HepG2 (cell line): ENCODE results near the gene NES. TPM values are rescaled to one million over a fixed set of nuclear protein-coding genes. Genes with fewer than 3 reads are reported as not detected.

Experiments
- ATAC-seq: fragments of 200-7000 bp; cut with Tn5 transposase; 3 replicates; pipeline ENCODE4 v1.9.1; 2020; ENCODE audit warnings: mild to moderate bottlenecking, moderate library complexity
- BruUV-seq: library from RNA; stranded (reverse); fragments of 400-500 nt; replicated peaks from 2 replicates; lab custom pipeline; 2021; lab: Mats Ljungman, UMichigan
- CTCF ChIA-PET: fragments of 300-600 bp; formaldehyde crosslinking; extraction: SDS; loops from one replicate; lab custom pipeline; 2021; ENCODE audit warnings: low total read pairs, inconsistent platforms, low intra/inter-chr PET ratio; lab: Yijun Ruan, JAX
- POLR2A ChIA-PET: fragments of 350-600 bp; sonication (Branson Sonifier 250); formaldehyde crosslinking; loops from one replicate; lab custom pipeline; 2020; ENCODE audit warnings: antibody characterized with exemption, inconsistent platforms; lab: Yijun Ruan, JAX
- DNase-seq: peaks from one replicate; pipeline ENCODE4 v3.0.0-alpha.2; 2015; ENCODE audit warnings: low spot score
- FAIRE-seq: peaks from 3 replicates; lab custom pipeline; 2011; peaks lifted over from hg19 to GRCh38; lab: Jason Lieb, UNC
- H2AFZ ChIP-seq: one replicate; pipeline ENCODE4 v1.6.1; 2011; ENCODE audit warnings: low read length, inconsistent platforms
- H3K27ac ChIP-seq: fragments of 300-600 bp; 3 replicates; pipeline ENCODE4 v1.8.0; 2011; ENCODE audit warnings: mixed run types, mild to moderate bottlenecking, mixed read lengths, low read length, inconsistent platforms; ENCODE audit not compliant: insufficient read depth; ENCODE audit errors: extremely low read length
- H3K27me3 ChIP-seq, 2 experiments: fragments of 200-600 bp in 1 of 2; 2 replicates in 1 of 2; 3 replicates in 1 of 2; pipeline versions ENCODE4 v1.6.0 to v1.8.0; 2011; ENCODE audit warnings: low read length in 2 of 2, mild to moderate bottlenecking in 2 of 2, moderate library complexity in 2 of 2, inconsistent platforms in 1 of 2; ENCODE audit not compliant: insufficient read depth in 2 of 2, control insufficient read depth in 1 of 2
- H3K36me3 ChIP-seq, 2 experiments: fragments of 200-600 bp in 1 of 2; replicated peaks in 1 of 2; 2 replicates in 1 of 2; 3 replicates in 1 of 2; pipeline versions ENCODE4 v1.5.1 to v1.8.0; 2011; ENCODE audit warnings: low read length in 2 of 2, inconsistent platforms in 1 of 2; ENCODE audit not compliant: insufficient read depth in 2 of 2, control insufficient read depth in 1 of 2
- H3K4me1 ChIP-seq: 2 replicates; pipeline ENCODE4 v1.5.1; 2012; ENCODE audit warnings: low read length, inconsistent platforms; ENCODE audit not compliant: insufficient read depth
- H3K4me2 ChIP-seq: 2 replicates; pipeline ENCODE4 v1.6.0; 2011; ENCODE audit warnings: low read depth, low read length, inconsistent platforms
- H3K4me3 ChIP-seq, 3 experiments: fragments of 200-600 bp in 1 of 3; sonication (generic), shearing (Covaris generic) in 1 of 3; replicated peaks in 1 of 3; 2 replicates each; pipeline ENCODE4 v1.5.1; 2011 to 2016; ENCODE audit warnings: low read length in 3 of 3, inconsistent platforms in 2 of 3, low read depth in 2 of 3, mild to moderate bottlenecking in 2 of 3, control low read depth in 1 of 3, mixed read lengths in 1 of 3; ENCODE audit not compliant: insufficient read depth in 1 of 3
- H3K79me2 ChIP-seq: one replicate; pipeline ENCODE4 v1.6.1; 2011; ENCODE audit warnings: low read length, inconsistent platforms; ENCODE audit not compliant: insufficient read depth
- H3K9ac ChIP-seq: 2 replicates; pipeline ENCODE4 v1.6.0; 2011; ENCODE audit warnings: mild to moderate bottlenecking, low read depth, low read length, inconsistent platforms; ENCODE audit not compliant: insufficient read depth
- H3K9me3 ChIP-seq: 2 replicates; pipeline ENCODE4 v1.5.1; 2012; ENCODE audit warnings: mild to moderate bottlenecking, low read length
- H4K20me1 ChIP-seq: 2 replicates; pipeline ENCODE4 v1.6.0; 2011; ENCODE audit warnings: inconsistent platforms, mild to moderate bottlenecking, low read length, moderate library complexity; ENCODE audit not compliant: insufficient read depth
- YY1 ChIP-seq: IDR thresholded peaks from 2 replicates; pipeline ENCODE4 v1.6.1; 2011; ENCODE audit warnings: low read length, low read depth, moderate library complexity, mild to moderate bottlenecking; ENCODE audit not compliant: insufficient read depth, insufficient replicate concordance
- WGBS: methylation state at CpG from one replicate; pipeline ENCODE4 v1.1.6; 2017; ENCODE audit warnings: low lambda C conversion rate; 5-methylcytosine and 5-hydroxymethylcytosine counted together
- in situ Hi-C: cut with HindIII; loops from 2 replicates; pipeline ENCODE4 v1.10.0; 2017; ENCODE audit warnings: low pct_unique_long_range_greater_than_20kb; ENCODE audit not compliant: extremely low pct_ligation_motif_present
- intact Hi-C: fragments of 100-400 bp; cut with micrococcal nuclease; formaldehyde crosslinking; loops from one replicate; pipeline ENCODE4 v1.10.0; 2022; ENCODE audit not compliant: unreplicated experiment
- polyA plus RNA-seq, 8 experiments: library from polyadenylated mRNA; depleted of rRNA in 3 of 8; stranded (reverse) in 7 of 8; unstranded in 1 of 8; fragments of >200 nt; fragmentation: Illumina TruSeq in 4 of 8; extraction: Trizol in 4 of 8; gene quantifications; 2 replicates each; pipeline versions ENCODE4 v1.2.1 to v1.2.3, GENCODE V29; 2011 to 2016; ENCODE audit warnings: low read depth in 4 of 8, missing spikeins in 1 of 8, mixed read lengths in 1 of 8; ENCODE audit not compliant: insufficient read depth in 1 of 8
- total RNA-seq, 5 experiments: library from RNA; depleted of rRNA; stranded (reverse); fragments of >200 nt; fragmentation: Illumina TruSeq; extraction: Trizol; gene quantifications; 2 replicates each; pipeline ENCODE4 v1.2.3, GENCODE V29; 2016; ENCODE audit warnings: low read depth in 1 of 5
- TF ChIP-seq, protein P1 (sequence below): sonication (generic); formaldehyde crosslinking; IDR thresholded peaks from 2 replicates; pipeline ENCODE4 v1.5.0; 2020; ENCODE audit warnings: mild to moderate bottlenecking, missing genetic modification reagents, moderate library complexity
- TF ChIP-seq, protein P2 (sequence below): IDR thresholded peaks from 2 replicates; pipeline ENCODE4 v1.6.1; 2016

NES gene
- total and polyA plus RNA-seq, 2 of the 13 experiments (the other 11 are each of a cell fraction or from before 2014, with no cell fraction given) = 1.7 to 16.6 TPM

DNA sequence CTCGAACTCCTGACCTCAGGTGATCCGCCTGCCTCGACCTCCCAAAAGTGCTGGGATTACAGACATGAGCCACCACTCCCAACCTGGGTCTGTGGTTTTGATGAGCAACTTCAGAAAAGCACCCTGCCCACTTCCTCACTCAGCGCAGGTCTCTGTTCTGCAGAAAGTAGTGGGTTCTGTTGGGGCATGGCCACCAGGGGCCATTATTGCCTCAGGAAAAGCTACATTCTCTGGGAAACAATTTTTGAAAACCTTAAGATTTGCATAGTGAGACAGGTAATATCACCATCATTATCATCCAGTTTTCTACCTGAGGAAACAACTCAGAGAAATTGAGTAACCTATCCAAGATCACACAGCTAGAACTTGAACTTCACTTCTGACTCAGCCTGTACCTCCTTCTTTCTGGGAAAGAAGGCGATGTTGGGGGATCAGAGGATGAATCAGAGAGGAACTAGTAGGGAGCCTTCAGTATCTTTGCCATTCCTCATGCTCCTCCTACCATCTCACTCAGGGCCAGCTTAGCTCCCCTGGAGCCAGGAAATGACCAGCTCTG, 7.1 kb upstream of the NES start:
- DNase-seq (no peak), FAIRE-seq (no peak), ATAC-seq (no peak)
- Histone ChIP-seq H3K4me3 (no peak overlapping the region), H3K9me3 (no peaks in the 10 kb centered on the region), H3K79me2 (no peaks in the 10 kb centered on the region), H3K36me3 (no peaks in the 10 kb centered on the region), H3K9ac (no peak overlapping the region), H2AFZ (no peak overlapping the region), H3K4me2 (no peak overlapping the region), H4K20me1 (no peaks in the 10 kb centered on the region), H3K27ac (no peak overlapping the region), H3K27me3 (peaks cover 6 to 38% of the 10 kb centered on the region in 2 experiments), H3K4me1 (peaks cover 22% of the 10 kb centered on the region)
- ChIA-PET CTCF (no interaction called here), POLR2A (no interaction called here)
- 22% methylated on average over 5 of the region's 5 CpGs for WGBS
- in situ Hi-C loops (no loop called here), intact Hi-C loops (no loop called here)
- no peak for TF ChIP-seq YY1
- TF ChIP-seq, protein P1, sequence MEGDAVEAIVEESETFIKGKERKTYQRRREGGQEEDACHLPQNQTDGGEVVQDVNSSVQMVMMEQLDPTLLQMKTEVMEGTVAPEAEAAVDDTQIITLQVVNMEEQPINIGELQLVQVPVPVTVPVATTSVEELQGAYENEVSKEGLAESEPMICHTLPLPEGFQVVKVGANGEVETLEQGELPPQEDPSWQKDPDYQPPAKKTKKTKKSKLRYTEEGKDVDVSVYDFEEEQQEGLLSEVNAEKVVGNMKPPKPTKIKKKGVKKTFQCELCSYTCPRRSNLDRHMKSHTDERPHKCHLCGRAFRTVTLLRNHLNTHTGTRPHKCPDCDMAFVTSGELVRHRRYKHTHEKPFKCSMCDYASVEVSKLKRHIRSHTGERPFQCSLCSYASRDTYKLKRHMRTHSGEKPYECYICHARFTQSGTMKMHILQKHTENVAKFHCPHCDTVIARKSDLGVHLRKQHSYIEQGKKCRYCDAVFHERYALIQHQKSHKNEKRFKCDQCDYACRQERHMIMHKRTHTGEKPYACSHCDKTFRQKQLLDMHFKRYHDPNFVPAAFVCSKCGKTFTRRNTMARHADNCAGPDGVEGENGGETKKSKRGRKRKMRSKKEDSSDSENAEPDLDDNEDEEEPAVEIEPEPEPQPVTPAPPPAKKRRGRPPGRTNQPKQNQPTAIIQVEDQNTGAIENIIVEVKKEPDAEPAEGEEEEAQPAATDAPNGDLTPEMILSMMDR = 0 out of 2 replicates have a peak, but pooled peaks have one; percentile 9
- TF ChIP-seq, protein P2, sequence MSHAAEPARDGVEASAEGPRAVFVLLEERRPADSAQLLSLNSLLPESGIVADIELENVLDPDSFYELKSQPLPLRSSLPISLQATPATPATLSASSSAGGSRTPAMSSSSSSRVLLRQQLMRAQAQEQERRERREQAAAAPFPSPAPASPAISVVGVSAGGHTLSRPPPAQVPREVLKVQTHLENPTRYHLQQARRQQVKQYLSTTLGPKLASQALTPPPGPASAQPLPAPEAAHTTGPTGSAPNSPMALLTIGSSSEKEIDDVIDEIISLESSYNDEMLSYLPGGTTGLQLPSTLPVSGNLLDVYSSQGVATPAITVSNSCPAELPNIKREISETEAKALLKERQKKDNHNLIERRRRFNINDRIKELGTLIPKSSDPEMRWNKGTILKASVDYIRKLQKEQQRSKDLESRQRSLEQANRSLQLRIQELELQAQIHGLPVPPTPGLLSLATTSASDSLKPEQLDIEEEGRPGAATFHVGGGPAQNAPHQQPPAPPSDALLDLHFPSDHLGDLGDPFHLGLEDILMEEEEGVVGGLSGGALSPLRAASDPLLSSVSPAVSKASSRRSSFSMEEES = no peak
- BruUV-seq = no TSS peak
